Middle frontal gyrus (tissue), 1 donor: ENCODE results near the gene C13orf42.

Source experiments
- DNase-seq: peaks from one replicate; pipeline ENCODE4 v3.0.0-alpha.2; 2015; ENCODE audit warnings: low spot score; ENCODE audit errors: extremely low spot score

The C13orf42 gene

GRCh38 chr13:51035978-51036377, 75.1 kb downstream of the C13orf42 start:
- DNase-seq: no peak

GRCh38 chr13:51035469-51035868, 75.6 kb downstream of the C13orf42 start:
- no peak for DNase-seq

- DNase-seq: no peak
Measured at GRCh38 chr13:51034906-51035305, 76.2 kb downstream of the C13orf42 start.

GRCh38 chr13:51033421-51034185, 77.5 kb downstream of the C13orf42 start:
- no peak for DNase-seq

- DNase-seq: no peak
Measured at GRCh38 chr13:51032831-51033230, 78.2 kb downstream of the C13orf42 start.
